ENCODE measurements around the gene XYLT1. TPM values are rescaled to one million over a fixed set of nuclear protein-coding genes. Genes with fewer than 3 reads are reported as not detected.
A peak's percentile ranks its signal among the peaks of the same experiment; 100 is the strongest.

The XYLT1 gene
- total and polyA plus RNA-seq, 10 of the 15 experiments (the other 5 are each of a cell fraction or from before 2014, with no cell fraction given), result 0.88 to 14.8 (median 5.8) TPM

- no TSS peak for BruUV-seq (replicated peaks)
- H3K36me3 ChIP-seq (ENCODE audit: control insufficient read depth in 2 of 2, insufficient read depth in 2 of 2, low read length in 1 of 2), result no peaks in the 10 kb centered on the region; a peak in 1 of 4 replicates
- peak overlapping the region; percentile 19; the same call in 1 of the 2 replicates for H3K9ac ChIP-seq (ENCODE audit: control insufficient read depth, insufficient read depth, low read length)
- peak overlapping the region; percentile 71 for H2AFZ ChIP-seq (ENCODE audit: control insufficient read depth, low read depth, low read length)
- no peaks in the 10 kb centered on the region for H3K27me3 ChIP-seq (replicated peaks in 1 of 2; ENCODE audit: control insufficient read depth in 2 of 2, insufficient read depth in 2 of 2, low read length in 1 of 2)
- 31% methylated on average over 12 of the region's 12 CpGs for WGBS (ENCODE audit: insufficient coverage, insufficient replicate concordance, low lambda C conversion rate, missing lambda C conversion rate)
- H4K20me1 ChIP-seq (ENCODE audit: control insufficient read depth, insufficient read depth), result no peaks in the 10 kb centered on the region
- no peak overlapping the region; the same call in 1 of the 2 replicates for H3K4me3 ChIP-seq
- ChIA-PET RAD21 (ENCODE audit: unreplicated experiment) (interaction anchor here (0.7 to 11.3 kb wide), 6 partner anchors 8 to 113 kb away, joined by 3 to 111 read pairs (median 5); no protein-coding TSS in a partner anchor), POLR2A (interaction anchor here (1.0 to 4.7 kb wide), 3 partner anchors 20 to 1817 kb away, joined by 3 to 25 read pairs (median 4); partner anchors contain the start of gene MARF1), CTCF (interaction anchor here (0.9 to 10.5 kb wide), 3 partner anchors 29 to 157 kb away, joined by 3 to 85 read pairs (median 14); no protein-coding TSS in a partner anchor), SMC1A (ENCODE audit: uncharacterized antibody, unreplicated experiment) (interaction anchor here (1.0 to 5.4 kb wide), 9 partner anchors 8 to 115 kb away, joined by 3 to 27 read pairs (median 5); no protein-coding TSS in a partner anchor)
- in situ Hi-C loops (cut with MboI) (no loop called here), intact Hi-C loops (cut with micrococcal nuclease; ENCODE audit: unreplicated experiment) (loop anchor here (10.0 kb wide), 1 partner anchor 385 kb away; no protein-coding TSS in a partner anchor)
- H3K9me3 ChIP-seq (replicated peaks; ENCODE audit: control insufficient read depth, insufficient read depth, low read length), result no peaks in the 10 kb centered on the region; the same call in 2 of the 3 replicates
- ATAC-seq (peak; percentile 72), DNase-seq (ENCODE audit: low read depth, low spot score) (no peak), FAIRE-seq (no peak)
- H3K4me1 ChIP-seq (ENCODE audit: control insufficient read depth, insufficient read depth, low read length), result peaks cover 40% of the 10 kb centered on the region
- no peaks in the 10 kb centered on the region; the same call in none of the 2 replicates for H3K79me2 ChIP-seq (ENCODE audit: control insufficient read depth, insufficient read depth, low read length)
- H3K27ac ChIP-seq (ENCODE audit: control insufficient read depth, insufficient read depth), result no peak overlapping the region
- peak overlapping the region; percentile 96 for H3K4me2 ChIP-seq (ENCODE audit: control insufficient read depth, insufficient read depth)
- TF ChIP-seq YY1 (IDR thresholded peaks at IDR 0.05; ENCODE audit: low read depth, low read length) (no peak), E2F8 (IDR thresholded peaks at IDR 0.05; ENCODE audit: low read depth, partially characterized antibody) (no peak), RUNX3 (IDR thresholded peaks at IDR 0.05; ENCODE audit: low read length) (peak; percentile 78), IRF5 (IDR thresholded peaks at IDR 0.05; ENCODE audit: borderline replicate concordance) (no peak), ZBTB40 (IDR thresholded peaks at IDR 0.05; ENCODE audit: borderline replicate concordance) (no peak), RAD51 (IDR thresholded peaks at IDR 0.05) (no peak), STAT3 (IDR thresholded peaks at IDR 0.05; ENCODE audit: low read depth, low read length) (no peak), BCLAF1 (IDR thresholded peaks at IDR 0.05) (no peak), TAF1 (IDR thresholded peaks at IDR 0.05; ENCODE audit: borderline replicate concordance, low read depth, low read length) (no peak), POU2F2 (IDR thresholded peaks at IDR 0.05; ENCODE audit: borderline replicate concordance, low read depth, low read length) (peak; percentile 96), STAT1 (conservative IDR thresholded peaks at IDR 0.05) (no peak)
Observed at GRCh38 chr16:17459903-17460521, 10.7 kb downstream of the XYLT1 start.

Measured in GM12878 (cell line).